Measurements from ENCODE around the gene AGPAT4.

GRCh38 chr6:161194374-161194773, 79.5 kb downstream of the AGPAT4 start:
- TF ChIP-seq, protein P1, sequence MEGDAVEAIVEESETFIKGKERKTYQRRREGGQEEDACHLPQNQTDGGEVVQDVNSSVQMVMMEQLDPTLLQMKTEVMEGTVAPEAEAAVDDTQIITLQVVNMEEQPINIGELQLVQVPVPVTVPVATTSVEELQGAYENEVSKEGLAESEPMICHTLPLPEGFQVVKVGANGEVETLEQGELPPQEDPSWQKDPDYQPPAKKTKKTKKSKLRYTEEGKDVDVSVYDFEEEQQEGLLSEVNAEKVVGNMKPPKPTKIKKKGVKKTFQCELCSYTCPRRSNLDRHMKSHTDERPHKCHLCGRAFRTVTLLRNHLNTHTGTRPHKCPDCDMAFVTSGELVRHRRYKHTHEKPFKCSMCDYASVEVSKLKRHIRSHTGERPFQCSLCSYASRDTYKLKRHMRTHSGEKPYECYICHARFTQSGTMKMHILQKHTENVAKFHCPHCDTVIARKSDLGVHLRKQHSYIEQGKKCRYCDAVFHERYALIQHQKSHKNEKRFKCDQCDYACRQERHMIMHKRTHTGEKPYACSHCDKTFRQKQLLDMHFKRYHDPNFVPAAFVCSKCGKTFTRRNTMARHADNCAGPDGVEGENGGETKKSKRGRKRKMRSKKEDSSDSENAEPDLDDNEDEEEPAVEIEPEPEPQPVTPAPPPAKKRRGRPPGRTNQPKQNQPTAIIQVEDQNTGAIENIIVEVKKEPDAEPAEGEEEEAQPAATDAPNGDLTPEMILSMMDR (conservative IDR thresholded peaks at IDR 0.05; ENCODE audit: low read length): no peak
- TF ChIP-seq EZH2phosphoT487 (IDR thresholded peaks at IDR 0.05; ENCODE audit: borderline replicate concordance, low read depth, low read length): no peak
